ENCODE results near the gene RPS6KB2. TPM values are rescaled to one million over a fixed set of nuclear protein-coding genes. Genes with fewer than 3 reads are reported as not detected.
A peak's percentile ranks its signal among the peaks of the same experiment; 100 is the strongest.
"Not testable (repeated sequence)": the region's sequence is repeated elsewhere in the genome, so short reads cannot be mapped to it uniquely, and the experiment has no call there.

RPS6KB2 gene
- total and polyA plus RNA-seq, 2 of the 4 experiments (the other 2 are of a cell fraction): 50.7 to 58.4 TPM

- TF ChIP-seq NFE2L2 (IDR thresholded peaks at IDR 0.05; ENCODE audit: low read depth, low read length) (no peak), CHD1 (IDR thresholded peaks at IDR 0.05; ENCODE audit: low read depth, low read length) (no peak)
- TF ChIP-seq, protein P1, sequence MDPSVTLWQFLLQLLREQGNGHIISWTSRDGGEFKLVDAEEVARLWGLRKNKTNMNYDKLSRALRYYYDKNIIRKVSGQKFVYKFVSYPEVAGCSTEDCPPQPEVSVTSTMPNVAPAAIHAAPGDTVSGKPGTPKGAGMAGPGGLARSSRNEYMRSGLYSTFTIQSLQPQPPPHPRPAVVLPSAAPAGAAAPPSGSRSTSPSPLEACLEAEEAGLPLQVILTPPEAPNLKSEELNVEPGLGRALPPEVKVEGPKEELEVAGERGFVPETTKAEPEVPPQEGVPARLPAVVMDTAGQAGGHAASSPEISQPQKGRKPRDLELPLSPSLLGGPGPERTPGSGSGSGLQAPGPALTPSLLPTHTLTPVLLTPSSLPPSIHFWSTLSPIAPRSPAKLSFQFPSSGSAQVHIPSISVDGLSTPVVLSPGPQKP (IDR thresholded peaks at IDR 0.05; ENCODE audit: borderline replicate concordance, low read depth, low read length): no peak
These were observed 26.7 kb upstream of the RPS6KB2 start, which contains the start of gene PPP1CA (continued) for GRCh38 chr11:67401495-67402191.

- Histone ChIP-seq H4K8ac (ENCODE audit: low read depth in 2 of 2, low read length in 2 of 2) (peak overlapping the region; percentile 97 to 100), H2AFZ (replicated peaks; ENCODE audit: low read length, poor library complexity) (peak overlapping the region; percentile 99), H3K9ac (ENCODE audit: low read depth, low read length) (peak overlapping the region; percentile 86), H2AK9ac (replicated peaks; ENCODE audit: low read depth, low read length, poor library complexity) (peak overlapping the region; percentile 97), H3K27ac (ENCODE audit: insufficient read depth, low read length) (peak overlapping the region; percentile 95), H4K5ac (ENCODE audit: low read depth, low read length) (peak overlapping the region; percentile 100), H2BK15ac (ENCODE audit: low read depth, low read length) (peak overlapping the region; percentile 72; the same call in 1 of the 3 replicates), H3K36me3 (ENCODE audit: control insufficient read depth, insufficient read depth, low read length) (peaks cover 31% of the 10 kb centered on the region), H3K4me3 (ENCODE audit: insufficient read depth, low read depth, low read length) (peak overlapping the region; percentile 48; the same call in 1 of the 2 replicates), H4K91ac (ENCODE audit: insufficient read depth, low read depth, low read length) (peak overlapping the region; percentile 92), H3K79me1 (ENCODE audit: low read depth in 1 of 2, low read length in 2 of 2) (peaks cover 17 to 35% of the 10 kb centered on the region in 2 experiments; a peak in 3 of 4 replicates), H3K23ac (ENCODE audit: low read depth, low read length) (peak overlapping the region; percentile 78), H3K4ac (ENCODE audit: low read depth, low read length) (peak overlapping the region; percentile 97), H3K14ac (replicated peaks; ENCODE audit: low read depth, low read length) (peak overlapping the region; percentile 99), H4K20me1 (ENCODE audit: insufficient read depth, low read length) (peaks cover 30% of the 10 kb centered on the region), H3K4me1 (ENCODE audit: control insufficient read depth, insufficient read depth, low read length) (peaks cover 13% of the 10 kb centered on the region), H3K4me2 (ENCODE audit: low read depth, low read length) (peak overlapping the region; percentile 96), H2BK120ac (ENCODE audit: low read depth, low read length) (peak overlapping the region; percentile 91), H2BK5ac (ENCODE audit: low read depth, low read length, poor library complexity, severe bottlenecking) (peak overlapping the region; percentile 94), H3K18ac (ENCODE audit: low read depth, low read length) (peak overlapping the region; percentile 99), H2AK5ac (ENCODE audit: low read depth, low read length) (peak overlapping the region; percentile 95), H3K56ac (ENCODE audit: extremely low read depth, insufficient read depth, low read length) (peak overlapping the region; percentile 90)
- ATAC-seq (ENCODE audit: low read depth); BruUV-seq (replicated peaks); H3K9me1 ChIP-seq (ENCODE audit: insufficient read depth, low read length); in situ Hi-C loops (cut with MboI; ENCODE audit: low sequenced_read_pairs); intact Hi-C loops (cut with micrococcal nuclease); H3K9me3 ChIP-seq (ENCODE audit: control insufficient read depth, insufficient read depth, low read length); DNase-seq; dilution Hi-C loops (cut with HindIII; ENCODE audit: low sequenced_read_pairs, unreplicated experiment); H2BK20ac ChIP-seq (ENCODE audit: low read depth, low read length); H3K27me3 ChIP-seq (ENCODE audit: control insufficient read depth, insufficient read depth, low read length): not testable (repeated sequence)
- ChIA-PET POLR2A (ENCODE audit: unreplicated experiment) (interaction anchor here (0.6 to 0.9 kb wide), 3 partner anchors 11 to 132 kb away, joined by 3 to 4 read pairs (median 3); no protein-coding TSS in a partner anchor), CTCF (interaction anchor here (0.9 to 1.5 kb wide), 4 partner anchors 10 to 67 kb away, joined by 3 to 7 read pairs (median 6); partner anchors contain the start of genes RAD9A and TMEM134)
- 38% methylated on average over 5 of the region's 19 CpGs; no CpG with 5 or more reads in 1 of the 2 experiments for WGBS, 2 experiments (ENCODE audit: extremely low coverage in 2 of 2, insufficient read length in 1 of 2)
These were observed 26.0 kb upstream of the RPS6KB2 start for GRCh38 chr11:67402192-67402839.
